Adrenal gland (tissue), 5 donors: ENCODE measurements around the gene COA1.

ENCODE experiments used
- POLR2A ChIP-seq, 2 donors: fragments of 450-650 bp; IDR thresholded peaks; one replicate each; pipeline ENCODE4 v1.6.1; 2017; ENCODE audit warnings: antibody characterized with exemption in 2 of 2, mild to moderate bottlenecking in 2 of 2, moderate library complexity in 1 of 2
- TF ChIP-seq, protein P1 (sequence below), 6 experiments: fragments of 450-650 bp in 4 of 6; fragments of 200-600 bp in 2 of 6; sonication (generic) in 1 of 6; IDR thresholded peaks; 1 replicate in 5 of 6; 2 replicates in 1 of 6; pipeline versions ENCODE4 v1.5.1 to v1.8.0; 2016 to 2021; ENCODE audit warnings: antibody characterized with exemption in 6 of 6, mild to moderate bottlenecking in 2 of 6, moderate library complexity in 1 of 6
- donor health status: DM: no; HTN: no; CAD: no.

DNA sequence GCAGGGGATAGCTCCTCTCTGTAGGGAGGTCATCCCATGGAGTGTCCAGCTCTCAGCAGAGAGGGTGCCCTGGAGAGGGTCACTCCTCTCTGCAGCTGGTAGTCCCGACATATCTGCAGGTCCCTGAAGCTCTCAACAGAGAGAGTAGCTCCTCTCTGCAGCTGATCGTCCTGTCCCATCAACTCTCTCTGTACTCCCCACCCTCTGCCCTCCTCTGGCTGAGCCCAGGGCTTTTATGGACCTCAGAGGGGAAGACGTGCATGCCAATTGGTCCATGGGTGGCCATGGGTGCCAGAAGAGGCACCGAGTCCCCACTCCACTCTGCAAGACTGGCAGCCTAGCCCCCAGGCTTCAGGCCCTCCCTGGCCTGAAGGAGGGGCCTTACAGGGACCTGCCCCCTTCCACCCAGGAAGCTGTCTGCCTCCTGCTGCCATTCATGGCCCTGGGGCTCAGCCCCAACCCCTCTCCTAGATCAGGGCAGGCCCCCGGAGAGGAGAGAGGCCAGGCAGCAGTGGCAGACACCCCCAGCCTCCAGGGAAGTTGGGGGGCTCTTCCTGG is 20.1 kb upstream of the COA1 start:
- TF ChIP-seq, protein P1, sequence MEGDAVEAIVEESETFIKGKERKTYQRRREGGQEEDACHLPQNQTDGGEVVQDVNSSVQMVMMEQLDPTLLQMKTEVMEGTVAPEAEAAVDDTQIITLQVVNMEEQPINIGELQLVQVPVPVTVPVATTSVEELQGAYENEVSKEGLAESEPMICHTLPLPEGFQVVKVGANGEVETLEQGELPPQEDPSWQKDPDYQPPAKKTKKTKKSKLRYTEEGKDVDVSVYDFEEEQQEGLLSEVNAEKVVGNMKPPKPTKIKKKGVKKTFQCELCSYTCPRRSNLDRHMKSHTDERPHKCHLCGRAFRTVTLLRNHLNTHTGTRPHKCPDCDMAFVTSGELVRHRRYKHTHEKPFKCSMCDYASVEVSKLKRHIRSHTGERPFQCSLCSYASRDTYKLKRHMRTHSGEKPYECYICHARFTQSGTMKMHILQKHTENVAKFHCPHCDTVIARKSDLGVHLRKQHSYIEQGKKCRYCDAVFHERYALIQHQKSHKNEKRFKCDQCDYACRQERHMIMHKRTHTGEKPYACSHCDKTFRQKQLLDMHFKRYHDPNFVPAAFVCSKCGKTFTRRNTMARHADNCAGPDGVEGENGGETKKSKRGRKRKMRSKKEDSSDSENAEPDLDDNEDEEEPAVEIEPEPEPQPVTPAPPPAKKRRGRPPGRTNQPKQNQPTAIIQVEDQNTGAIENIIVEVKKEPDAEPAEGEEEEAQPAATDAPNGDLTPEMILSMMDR (IDR thresholded peaks at IDR 0.05): no peak
- no peak for TF ChIP-seq POLR2A (IDR thresholded peaks at IDR 0.05)
